AG04449 (cell line): Measurements from ENCODE around the gene UEVLD.

Source experiments
- CTCF ChIA-PET: fragments of 350-600 bp; formaldehyde crosslinking; extraction: SDS; loops from one replicate; lab custom pipeline; 2021; ENCODE audit warnings: antibody characterized with exemption; lab: Yijun Ruan, JAX
- POLR2A ChIA-PET: fragments of 400-600, 350-600 bp; formaldehyde crosslinking; extraction: SDS; loops from one replicate; lab custom pipeline; 2020; ENCODE audit warnings: antibody characterized with exemption, inconsistent platforms; lab: Yijun Ruan, JAX
- DNase-seq: peaks from one replicate; pipeline ENCODE4 v3.0.0-alpha.2; 2010; ENCODE audit warnings: low read depth, low spot score
- H3K4me3 ChIP-seq: 2 replicates; pipeline ENCODE4 v1.5.1; 2011; ENCODE audit warnings: low read depth, mild to moderate bottlenecking, control low read depth, low read length
- TF ChIP-seq, protein P1 (sequence below): IDR thresholded peaks from one replicate; pipeline ENCODE4 v1.5.1; 2011; ENCODE audit warnings: mild to moderate bottlenecking, moderate library complexity, low read length, control low read depth, inconsistent platforms; ENCODE audit not compliant: insufficient read depth; ENCODE audit errors: missing control alignments

The UEVLD gene

DNA sequence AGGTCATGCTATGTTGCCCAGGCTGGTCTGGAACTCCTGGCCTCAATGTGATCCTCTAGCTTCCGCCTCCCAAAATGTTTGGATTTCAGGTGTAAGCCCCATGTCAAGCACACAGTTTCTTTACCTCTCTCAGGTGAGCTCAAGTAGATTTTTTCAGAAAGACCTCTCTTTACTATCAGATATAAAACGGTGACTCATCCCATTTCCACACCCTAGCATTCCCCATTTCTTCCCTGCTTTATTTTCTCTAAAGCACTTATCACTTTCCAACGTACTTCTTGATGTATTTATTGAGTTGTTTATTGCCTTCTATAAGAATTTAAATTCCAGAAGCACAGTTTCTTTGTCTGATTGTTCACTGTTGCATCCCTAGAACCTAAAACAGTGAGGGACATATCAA is 65.5 kb downstream of the UEVLD start:
- no peak for DNase-seq
- CTCF ChIA-PET = interaction anchor here (0.9 to 1.2 kb wide), 2 partner anchors 13 to 198 kb away, joined by 3 read pairs; no protein-coding TSS in a partner anchor
- no peak overlapping the region for H3K4me3 ChIP-seq
- TF ChIP-seq, protein P1, sequence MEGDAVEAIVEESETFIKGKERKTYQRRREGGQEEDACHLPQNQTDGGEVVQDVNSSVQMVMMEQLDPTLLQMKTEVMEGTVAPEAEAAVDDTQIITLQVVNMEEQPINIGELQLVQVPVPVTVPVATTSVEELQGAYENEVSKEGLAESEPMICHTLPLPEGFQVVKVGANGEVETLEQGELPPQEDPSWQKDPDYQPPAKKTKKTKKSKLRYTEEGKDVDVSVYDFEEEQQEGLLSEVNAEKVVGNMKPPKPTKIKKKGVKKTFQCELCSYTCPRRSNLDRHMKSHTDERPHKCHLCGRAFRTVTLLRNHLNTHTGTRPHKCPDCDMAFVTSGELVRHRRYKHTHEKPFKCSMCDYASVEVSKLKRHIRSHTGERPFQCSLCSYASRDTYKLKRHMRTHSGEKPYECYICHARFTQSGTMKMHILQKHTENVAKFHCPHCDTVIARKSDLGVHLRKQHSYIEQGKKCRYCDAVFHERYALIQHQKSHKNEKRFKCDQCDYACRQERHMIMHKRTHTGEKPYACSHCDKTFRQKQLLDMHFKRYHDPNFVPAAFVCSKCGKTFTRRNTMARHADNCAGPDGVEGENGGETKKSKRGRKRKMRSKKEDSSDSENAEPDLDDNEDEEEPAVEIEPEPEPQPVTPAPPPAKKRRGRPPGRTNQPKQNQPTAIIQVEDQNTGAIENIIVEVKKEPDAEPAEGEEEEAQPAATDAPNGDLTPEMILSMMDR = no peak
- POLR2A ChIA-PET = no interaction called here

- TF ChIP-seq, protein P1 = no peak
- ChIA-PET POLR2A (no interaction called here), CTCF (interaction anchor here (0.9 kb wide), 1 partner anchor 198 kb away, joined by 3 read pairs; no protein-coding TSS in a partner anchor)
- no peak for DNase-seq
- H3K4me3 ChIP-seq = no peak overlapping the region
Observed at GRCh38 chr11:18522388-18522787, 66.1 kb downstream of the UEVLD start.

DNA sequence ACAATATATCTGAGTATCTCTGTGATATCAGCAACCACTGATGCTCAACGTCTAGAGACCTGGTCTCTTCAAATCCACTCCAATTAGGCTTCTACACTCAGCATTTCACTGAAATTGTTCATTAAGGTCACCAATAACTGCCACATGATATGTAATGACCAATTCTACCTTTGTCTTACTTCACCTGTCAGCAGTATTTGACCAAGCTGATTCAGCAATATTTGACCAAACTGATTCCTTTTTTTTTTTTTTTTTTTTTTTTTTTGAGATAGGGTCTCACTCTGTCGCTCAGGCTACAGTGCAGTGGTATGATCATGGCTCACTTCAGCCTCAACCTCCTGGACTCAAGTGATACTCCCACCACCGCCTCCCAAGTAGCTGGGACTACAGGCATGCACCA is 67.4 kb downstream of the UEVLD start:
- TF ChIP-seq, protein P1 = no peak
- ChIA-PET POLR2A (interaction anchor here (0.7 kb wide), 1 partner anchor 46 kb away, joined by 3 read pairs; no protein-coding TSS in a partner anchor), CTCF (no interaction called here)

GRCh38 chr11:18502352-18502751 is 86.2 kb downstream of the UEVLD start:
- CTCF ChIA-PET = interaction anchor here (0.9 kb wide), 1 partner anchor 8 kb away, joined by 5 read pairs; no protein-coding TSS in a partner anchor

More for the DNA sequence above, 67.4 kb downstream of the UEVLD start:
- H3K4me3 ChIP-seq = no peak overlapping the region
- no peak for DNase-seq

DNA sequence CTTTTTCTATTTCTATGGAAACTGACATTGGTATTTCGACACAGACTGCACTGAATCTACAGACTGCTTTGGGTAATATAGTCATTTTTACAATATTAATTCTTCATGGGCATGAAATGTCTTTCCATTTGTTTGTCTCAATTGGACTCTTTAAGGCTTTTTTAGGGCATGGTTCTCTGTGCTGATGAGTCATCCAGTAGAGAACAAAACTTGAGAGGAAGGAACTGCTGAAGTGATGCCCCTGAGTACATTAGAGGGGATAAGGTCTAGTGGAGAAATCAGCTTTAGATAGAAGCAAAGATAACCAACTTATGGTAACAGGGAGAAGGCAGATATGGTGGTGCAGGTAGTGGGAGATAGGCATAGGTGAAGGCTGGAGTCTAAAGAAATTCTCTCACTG is 86.9 kb downstream of the UEVLD start:
- no peak overlapping the region for H3K4me3 ChIP-seq
- DNase-seq = no peak
- ChIA-PET POLR2A (no interaction called here), CTCF (interaction anchor here (0.7 to 0.9 kb wide), 2 partner anchors 9 to 11 kb away, joined by 3 to 5 read pairs; no protein-coding TSS in a partner anchor)
- TF ChIP-seq, protein P1 = no peak

More at GRCh38 chr11:18502352-18502751, 86.2 kb downstream of the UEVLD start:
- DNase-seq = no peak
- no peak overlapping the region for H3K4me3 ChIP-seq
- POLR2A ChIA-PET = no interaction called here
- TF ChIP-seq, protein P1 = no peak

DNA sequence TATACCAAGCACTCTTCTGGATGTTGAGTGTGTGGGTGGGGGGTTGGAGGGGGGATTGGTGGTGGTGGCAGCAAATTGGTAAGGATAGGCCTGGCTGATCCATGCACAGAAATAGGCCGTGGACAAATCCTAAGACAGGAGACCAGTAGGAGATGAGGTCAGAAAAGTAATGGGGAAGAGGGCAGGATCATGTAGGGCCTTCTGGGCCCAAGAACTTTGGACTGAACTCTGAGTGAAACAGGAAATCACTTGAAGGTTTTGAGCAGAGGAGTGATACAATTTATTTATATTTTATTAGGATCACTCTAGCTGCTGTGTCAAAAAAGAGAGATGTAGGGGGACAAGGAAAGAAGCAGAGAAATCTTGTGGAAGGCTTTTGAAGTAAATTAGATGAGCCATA is 90.5 kb downstream of the UEVLD start:
- POLR2A ChIA-PET = no interaction called here

More for the DNA sequence above, 90.5 kb downstream of the UEVLD start:
- CTCF ChIA-PET = no interaction called here
- TF ChIP-seq, protein P1 = no peak
- no peak for DNase-seq
- no peak overlapping the region for H3K4me3 ChIP-seq
